Ascending aorta (tissue), 2 donors: ENCODE results near the gene MCOLN1. TPM values are rescaled to one million over a fixed set of nuclear protein-coding genes. Genes with fewer than 3 reads are reported as not detected.
A peak's percentile ranks its signal among the peaks of the same experiment; 100 is the strongest.

Experiments used
- DNase-seq, 2 donors: peaks; one replicate each; pipeline ENCODE4 v3.0.0-alpha.2; 2019; ENCODE audit warnings: low spot score in 2 of 2
- H3K27ac ChIP-seq, 2 donors: fragments of 200-600 bp; sonication (generic); one replicate each; pipeline ENCODE4 v1.5.1; 2016 to 2017; ENCODE audit warnings: mild to moderate bottlenecking in 1 of 2
- H3K27me3 ChIP-seq: fragments of 200-600 bp; sonication (generic); one replicate; pipeline ENCODE4 v1.5.1; 2017
- H3K36me3 ChIP-seq, 2 donors: fragments of 200-600 bp; sonication (generic); one replicate each; pipeline ENCODE4 v1.5.1; 2016
- H3K4me1 ChIP-seq, 2 donors: fragments of 200-600 bp; sonication (generic); one replicate each; pipeline ENCODE4 v1.5.1; 2016 to 2017; ENCODE audit warnings: mild to moderate bottlenecking in 1 of 2
- H3K4me3 ChIP-seq, 2 donors: fragments of 200-600 bp; sonication (generic); one replicate each; pipeline ENCODE4 v1.5.1; 2016 to 2017; ENCODE audit warnings: mild to moderate bottlenecking in 1 of 2
- H3K9me3 ChIP-seq, 2 donors: fragments of 200-600 bp; sonication (generic); one replicate each; pipeline ENCODE4 v1.5.1; 2016
- CTCF ChIP-seq, 3 experiments: fragments of 200-600 bp in 2 of 3; fragments of 450-650 bp in 1 of 3; sonication (generic) in 2 of 3; IDR thresholded peaks; one replicate each; pipeline ENCODE4 v1.5.1; 2016 to 2019; ENCODE audit warnings: antibody characterized with exemption in 3 of 3, mild to moderate bottlenecking in 1 of 3, moderate library complexity in 1 of 3
- intact Hi-C: fragments of 100-400 bp; cut with DNase I; formaldehyde crosslinking; loops from one replicate; pipeline ENCODE4 v1.15.1; 2023
- total RNA-seq: library from RNA; depleted of rRNA; stranded (reverse); fragments of >200 nt; gene quantifications from one replicate; pipeline ENCODE4 v1.1.0, GENCODE V29; 2016

Gene MCOLN1
- total RNA-seq, 1 donor from 2014 or later: 11.9 TPM

- no peak for DNase-seq
- Histone ChIP-seq H3K9me3 (no peaks in the 10 kb centered on the region), H3K36me3 (peaks cover 12 to 14% of the 10 kb centered on the region in 2 donors), H3K4me3 (peak overlapping the region; percentile 70 to 97), H3K4me1 (peaks cover 6 to 26% of the 10 kb centered on the region in 2 donors), H3K27me3 (no peaks in the 10 kb centered on the region), H3K27ac (peak overlapping the region; percentile 86 to 96)
- intact Hi-C loops: loop anchor here (10.0 kb wide), 2 partner anchors 282 to 782 kb away; partner anchors contain the start of genes GPR108 and TRIP10
- no peak for TF ChIP-seq CTCF (IDR thresholded peaks at IDR 0.05)
These were observed 6.1 kb upstream of the MCOLN1 start for GRCh38 chr19:7516333-7516732.

GRCh38 chr19:7516878-7517277 is 5.5 kb upstream of the MCOLN1 start:
- Histone ChIP-seq H3K4me3 (peak overlapping the region; percentile 70 to 97), H3K27ac (peak overlapping the region; percentile 86 to 96), H3K36me3 (peaks cover 12 to 14% of the 10 kb centered on the region in 2 donors), H3K27me3 (no peaks in the 10 kb centered on the region), H3K4me1 (peaks cover 6 to 30% of the 10 kb centered on the region in 2 donors), H3K9me3 (no peaks in the 10 kb centered on the region)
- TF ChIP-seq CTCF (IDR thresholded peaks at IDR 0.05): no peak
- DNase-seq: no peak
- intact Hi-C loops: loop anchor here (10.0 kb wide), 2 partner anchors 282 to 782 kb away; partner anchors contain the start of genes GPR108 and TRIP10

GRCh38 chr19:7519361-7520130 is 2.9 kb upstream of the MCOLN1 start:
- H3K4me1 ChIP-seq: peaks cover 13 to 41% of the 10 kb centered on the region in 2 donors
- TF ChIP-seq CTCF (IDR thresholded peaks at IDR 0.05): no peak
- DNase-seq: no peak
- H3K27ac ChIP-seq: no peak overlapping the region
- intact Hi-C loops: loop anchor here (10.0 kb wide), 2 partner anchors 285 to 785 kb away; partner anchors contain the start of genes GPR108 and TRIP10
- no peak overlapping the region for H3K4me3 ChIP-seq
- H3K36me3 ChIP-seq: peaks cover 12 to 17% of the 10 kb centered on the region in 2 donors
- H3K27me3 ChIP-seq: no peaks in the 10 kb centered on the region
- H3K9me3 ChIP-seq: no peaks in the 10 kb centered on the region

GRCh38 chr19:7520131-7521051 is 2.0 kb upstream of the MCOLN1 start:
- Histone ChIP-seq H3K27ac (peak overlapping the region; percentile 26 to 63), H3K27me3 (no peaks in the 10 kb centered on the region), H3K4me1 (peaks cover 13 to 37% of the 10 kb centered on the region in 2 donors), H3K36me3 (peaks cover 18% of the 10 kb centered on the region in 2 donors), H3K4me3 (no peak overlapping the region), H3K9me3 (no peaks in the 10 kb centered on the region)
- intact Hi-C loops: no loop called here
- TF ChIP-seq CTCF (IDR thresholded peaks at IDR 0.05): no peak
- DNase-seq: no peak

- Histone ChIP-seq H3K4me3 (peak overlapping the region; percentile 83 to 87), H3K9me3 (no peaks in the 10 kb centered on the region), H3K27me3 (no peaks in the 10 kb centered on the region), H3K4me1 (peaks cover 13 to 37% of the 10 kb centered on the region in 2 donors), H3K27ac (peak overlapping the region; percentile 14 to 64), H3K36me3 (peaks cover 20 to 30% of the 10 kb centered on the region in 2 donors)
- intact Hi-C loops: loop anchor here (1.0 kb wide), 1 partner anchor 14 kb away; the partner anchor contains the start of gene PNPLA6
- TF ChIP-seq CTCF (IDR thresholded peaks at IDR 0.05): no peak
- no peak for DNase-seq
These were observed 813 bp upstream of the MCOLN1 start for GRCh38 chr19:7521551-7522071.
